Measurements from ENCODE around the gene ANK3. TPM values are rescaled to one million over a fixed set of nuclear protein-coding genes. Genes with fewer than 3 reads are reported as not detected.

The ANK3 gene
- polyA plus RNA-seq, 1 donor: 89.1 TPM

GRCh38 chr10:60311821-60312220 is 77.9 kb downstream of the ANK3 start:
- H3K4me3 ChIP-seq (ENCODE audit: low read length): no peak overlapping the region
- H3K4me1 ChIP-seq (ENCODE audit: control insufficient read depth, insufficient read depth, low read length): no peaks in the 10 kb centered on the region
- no CpG with 5 or more reads among the region's 1 CpG for WGBS (ENCODE audit: insufficient coverage, low lambda C conversion rate)

GRCh38 chr10:60310740-60311139 is 78.9 kb downstream of the ANK3 start:
- Histone ChIP-seq H3K36me3 (ENCODE audit: control insufficient read depth, insufficient read depth, low read length) (no peaks in the 10 kb centered on the region), H3K4me1 (ENCODE audit: control insufficient read depth, insufficient read depth, low read length) (no peaks in the 10 kb centered on the region), H3K27ac (ENCODE audit: low read length) (no peak overlapping the region), H3K27me3 (ENCODE audit: control insufficient read depth, insufficient read depth, low read length) (no peaks in the 10 kb centered on the region), H3K9me3 (ENCODE audit: control insufficient read depth, low read depth, low read length) (no peaks in the 10 kb centered on the region), H3K4me3 (ENCODE audit: low read length) (no peak overlapping the region)
- DNase-seq: no peak
- no CpG with 5 or more reads among the region's 2 CpGs for WGBS (ENCODE audit: insufficient coverage, low lambda C conversion rate)

More at GRCh38 chr10:60311821-60312220, 77.9 kb downstream of the ANK3 start:
- no peaks in the 10 kb centered on the region for H3K27me3 ChIP-seq (ENCODE audit: control insufficient read depth, insufficient read depth, low read length)
- no peak overlapping the region for H3K27ac ChIP-seq (ENCODE audit: low read length)
- no peaks in the 10 kb centered on the region for H3K36me3 ChIP-seq (ENCODE audit: control insufficient read depth, insufficient read depth, low read length)
- DNase-seq: no peak
- no peaks in the 10 kb centered on the region for H3K9me3 ChIP-seq (ENCODE audit: control insufficient read depth, low read depth, low read length)

DNA sequence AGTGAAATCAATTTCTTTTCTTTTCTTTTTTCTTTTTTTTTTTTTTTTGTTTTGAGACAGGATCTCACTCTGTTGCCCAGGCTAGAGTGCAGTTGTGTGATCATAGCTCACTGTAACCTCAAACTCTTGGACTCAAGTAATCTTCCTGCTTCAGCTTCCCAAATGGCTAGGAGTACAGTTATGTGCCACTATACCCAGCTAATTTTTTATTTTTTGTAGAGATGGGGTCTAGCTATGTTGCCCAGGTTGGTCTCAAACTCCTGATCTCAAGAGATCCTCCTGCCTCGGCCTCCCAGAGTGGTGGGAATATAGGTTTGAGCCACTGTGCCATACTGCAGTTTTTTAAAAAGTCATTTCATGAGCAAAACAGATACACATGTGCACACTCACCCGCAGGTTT is 79.8 kb downstream of the ANK3 start:
- Histone ChIP-seq H3K36me3 (ENCODE audit: control insufficient read depth, insufficient read depth, low read length) (no peaks in the 10 kb centered on the region), H3K27ac (ENCODE audit: low read length) (no peak overlapping the region), H3K9me3 (ENCODE audit: control insufficient read depth, low read depth, low read length) (no peaks in the 10 kb centered on the region), H3K4me3 (ENCODE audit: low read length) (no peak overlapping the region), H3K27me3 (ENCODE audit: control insufficient read depth, insufficient read depth, low read length) (no peaks in the 10 kb centered on the region), H3K4me1 (ENCODE audit: control insufficient read depth, insufficient read depth, low read length) (no peaks in the 10 kb centered on the region)
- WGBS (ENCODE audit: insufficient coverage, low lambda C conversion rate): 100% methylated on average over 1 of the region's 2 CpGs
- no peak for DNase-seq

GRCh38 chr10:60309371-60309770 is 80.3 kb downstream of the ANK3 start:
- Histone ChIP-seq H3K4me1 (ENCODE audit: control insufficient read depth, insufficient read depth, low read length) (no peaks in the 10 kb centered on the region), H3K9me3 (ENCODE audit: control insufficient read depth, low read depth, low read length) (no peaks in the 10 kb centered on the region), H3K36me3 (ENCODE audit: control insufficient read depth, insufficient read depth, low read length) (no peaks in the 10 kb centered on the region), H3K4me3 (ENCODE audit: low read length) (no peak overlapping the region), H3K27ac (ENCODE audit: low read length) (no peak overlapping the region), H3K27me3 (ENCODE audit: control insufficient read depth, insufficient read depth, low read length) (no peaks in the 10 kb centered on the region)
- DNase-seq: no peak

DNA sequence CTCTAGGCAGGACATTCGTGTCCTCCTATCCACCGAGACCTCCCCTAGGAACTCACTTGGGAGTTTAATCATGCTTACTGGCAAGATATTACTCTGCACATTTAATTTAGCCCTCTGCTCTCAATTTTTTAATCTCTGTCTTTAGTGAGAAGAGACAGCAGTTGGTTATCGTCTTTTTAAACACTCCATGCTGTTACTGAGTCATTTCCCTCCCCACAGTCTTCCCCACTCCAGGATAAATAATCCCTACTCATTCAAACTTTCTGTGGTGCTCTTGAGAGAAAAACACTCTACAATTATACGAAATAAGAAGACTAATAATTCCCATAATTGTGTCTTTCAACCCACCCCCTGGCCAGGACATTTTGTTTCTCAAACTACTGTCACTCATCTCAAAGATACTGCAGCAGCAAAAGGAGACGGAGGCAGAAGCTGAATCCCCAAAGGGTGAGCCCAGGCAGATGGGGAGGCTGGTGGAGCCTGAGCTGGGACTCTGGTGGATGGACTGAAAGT is 84.2 kb downstream of the ANK3 start:
- no peaks in the 10 kb centered on the region for H3K27me3 ChIP-seq (ENCODE audit: control insufficient read depth, insufficient read depth, low read length)
- no peak overlapping the region for H3K4me3 ChIP-seq (ENCODE audit: low read length)
- no peaks in the 10 kb centered on the region for H3K4me1 ChIP-seq (ENCODE audit: control insufficient read depth, insufficient read depth, low read length)
- DNase-seq: no peak
- H3K27ac ChIP-seq (ENCODE audit: low read length): no peak overlapping the region
- no peaks in the 10 kb centered on the region for H3K9me3 ChIP-seq (ENCODE audit: control insufficient read depth, low read depth, low read length)
- H3K36me3 ChIP-seq (ENCODE audit: control insufficient read depth, insufficient read depth, low read length): no peaks in the 10 kb centered on the region
- WGBS (ENCODE audit: insufficient coverage, low lambda C conversion rate): 100% methylated on average over 2 of the region's 5 CpGs

GRCh38 chr10:60304829-60305379 is 84.8 kb downstream of the ANK3 start:
- Histone ChIP-seq H3K9me3 (ENCODE audit: control insufficient read depth, low read depth, low read length) (no peaks in the 10 kb centered on the region), H3K27ac (ENCODE audit: low read length) (no peak overlapping the region), H3K4me3 (ENCODE audit: low read length) (no peak overlapping the region), H3K36me3 (ENCODE audit: control insufficient read depth, insufficient read depth, low read length) (no peaks in the 10 kb centered on the region), H3K27me3 (ENCODE audit: control insufficient read depth, insufficient read depth, low read length) (no peaks in the 10 kb centered on the region), H3K4me1 (ENCODE audit: control insufficient read depth, insufficient read depth, low read length) (no peaks in the 10 kb centered on the region)
- no CpG with 5 or more reads among the region's 2 CpGs for WGBS (ENCODE audit: insufficient coverage, low lambda C conversion rate)
- DNase-seq: no peak

DNA sequence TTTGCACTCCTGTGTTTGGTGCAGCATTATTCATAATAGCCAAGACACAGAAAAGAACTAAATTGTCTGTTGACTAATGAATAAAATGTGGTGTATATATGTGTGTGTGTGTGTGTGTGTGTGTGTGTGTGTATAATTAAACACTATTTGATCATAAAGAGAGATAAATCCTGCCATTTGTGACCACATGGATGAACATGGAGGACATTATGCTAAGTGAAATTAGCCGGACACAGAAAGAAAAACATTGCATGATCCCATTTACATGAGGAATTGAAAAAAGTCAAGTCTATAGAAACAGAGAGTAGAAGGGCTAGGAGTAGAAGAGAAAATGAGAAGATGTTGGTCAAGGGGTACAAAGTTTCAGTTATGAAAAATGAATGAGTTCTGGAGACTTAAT is 85.9 kb downstream of the ANK3 start:
- DNase-seq: no peak
- no peak overlapping the region for H3K4me3 ChIP-seq (ENCODE audit: low read length)
- WGBS (ENCODE audit: insufficient coverage, low lambda C conversion rate): 100% methylated on average over 1 of the region's 1 CpG
- H3K27me3 ChIP-seq (ENCODE audit: control insufficient read depth, insufficient read depth, low read length): no peaks in the 10 kb centered on the region
- H3K27ac ChIP-seq (ENCODE audit: low read length): no peak overlapping the region
- no peaks in the 10 kb centered on the region for H3K4me1 ChIP-seq (ENCODE audit: control insufficient read depth, insufficient read depth, low read length)
- H3K9me3 ChIP-seq (ENCODE audit: control insufficient read depth, low read depth, low read length): no peaks in the 10 kb centered on the region
- H3K36me3 ChIP-seq (ENCODE audit: control insufficient read depth, insufficient read depth, low read length): no peaks in the 10 kb centered on the region

GRCh38 chr10:60299961-60300883 is 89.5 kb downstream of the ANK3 start:
- H3K4me1 ChIP-seq (ENCODE audit: control insufficient read depth, insufficient read depth, low read length): no peaks in the 10 kb centered on the region
- DNase-seq: no peak
- no peaks in the 10 kb centered on the region for H3K36me3 ChIP-seq (ENCODE audit: control insufficient read depth, insufficient read depth, low read length)
- H3K9me3 ChIP-seq (ENCODE audit: control insufficient read depth, low read depth, low read length): no peaks in the 10 kb centered on the region
- no peak overlapping the region for H3K4me3 ChIP-seq (ENCODE audit: low read length)
- WGBS (ENCODE audit: insufficient coverage, low lambda C conversion rate): 60% methylated on average over 1 of the region's 11 CpGs
- H3K27me3 ChIP-seq (ENCODE audit: control insufficient read depth, insufficient read depth, low read length): no peaks in the 10 kb centered on the region
- no peak overlapping the region for H3K27ac ChIP-seq (ENCODE audit: low read length)

DNA sequence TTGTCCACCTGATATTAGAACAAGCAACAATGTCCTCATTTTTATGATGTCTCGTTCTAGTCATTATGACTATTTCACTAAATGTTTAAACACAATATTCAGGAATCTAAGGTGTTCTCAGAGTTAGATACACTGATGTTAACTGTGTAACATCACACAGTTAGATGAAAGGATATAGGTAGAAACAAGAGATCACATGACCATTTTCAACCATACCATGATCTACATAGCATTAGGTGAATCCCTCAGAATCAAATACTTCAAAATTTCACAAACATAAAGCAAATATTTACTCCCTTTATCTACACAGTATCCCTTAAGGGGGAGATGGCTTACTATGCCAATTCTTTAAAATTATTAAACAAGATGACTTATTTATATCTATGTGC is 90.3 kb downstream of the ANK3 start:
- H3K9me3 ChIP-seq (ENCODE audit: control insufficient read depth, low read depth, low read length): no peaks in the 10 kb centered on the region
- no peak overlapping the region for H3K4me3 ChIP-seq (ENCODE audit: low read length)
- H3K36me3 ChIP-seq (ENCODE audit: control insufficient read depth, insufficient read depth, low read length): no peaks in the 10 kb centered on the region
- DNase-seq: no peak
- H3K27ac ChIP-seq (ENCODE audit: low read length): no peak overlapping the region
- H3K27me3 ChIP-seq (ENCODE audit: control insufficient read depth, insufficient read depth, low read length): no peaks in the 10 kb centered on the region
- no CpG with 5 or more reads among the region's 1 CpG for WGBS (ENCODE audit: insufficient coverage, low lambda C conversion rate)
- no peaks in the 10 kb centered on the region for H3K4me1 ChIP-seq (ENCODE audit: control insufficient read depth, insufficient read depth, low read length)

- no peaks in the 10 kb centered on the region for H3K4me1 ChIP-seq (ENCODE audit: control insufficient read depth, insufficient read depth, low read length)
- H3K27me3 ChIP-seq (ENCODE audit: control insufficient read depth, insufficient read depth, low read length): no peaks in the 10 kb centered on the region
- WGBS (ENCODE audit: insufficient coverage, low lambda C conversion rate): 96% methylated on average over 4 of the region's 9 CpGs
- H3K27ac ChIP-seq (ENCODE audit: low read length): no peak overlapping the region
- no peaks in the 10 kb centered on the region for H3K9me3 ChIP-seq (ENCODE audit: control insufficient read depth, low read depth, low read length)
- no peak for DNase-seq
- H3K4me3 ChIP-seq (ENCODE audit: low read length): no peak overlapping the region
- H3K36me3 ChIP-seq (ENCODE audit: control insufficient read depth, insufficient read depth, low read length): no peaks in the 10 kb centered on the region
Measured at GRCh38 chr10:60298408-60299389, 91.0 kb downstream of the ANK3 start.
